H1 (cell line): Measurements from ENCODE around the gene SLC7A8. TPM values are rescaled to one million over a fixed set of nuclear protein-coding genes. Genes with fewer than 3 reads are reported as not detected.

ENCODE experiments used
- CTCF ChIA-PET: fragments of 300-600 bp; sonication (Branson Sonifier 250); formaldehyde crosslinking; loops from one replicate; lab custom pipeline; 2021; ENCODE audit not compliant: partially characterized antibody; lab: Charles Lee
- POLR2A ChIA-PET: fragments of 300-600 bp; sonication (Branson Sonifier 250); formaldehyde crosslinking; loops from one replicate; lab custom pipeline; 2021; ENCODE audit warnings: inconsistent platforms; ENCODE audit not compliant: partially characterized antibody; lab: Charles Lee
- DNase-seq, 2 experiments: peaks; one replicate each; pipeline versions ENCODE4 v3.0.0 to v3.0.0-alpha.2; 2010 to 2022; ENCODE audit warnings: low spot score in 2 of 2, low read depth in 1 of 2, mixed read lengths in 1 of 2
- FAIRE-seq: peaks from 2 replicates; lab custom pipeline; 2011; peaks lifted over from hg19 to GRCh38; lab: Jason Lieb, UNC
- H2AFZ ChIP-seq: 2 replicates; pipeline ENCODE4 v1.8.1; 2012; ENCODE audit warnings: low read length, inconsistent platforms
- H2AK5ac ChIP-seq: 2 replicates; pipeline ENCODE4 v1.6.1; 2013; ENCODE audit warnings: low read depth, low read length
- H2BK120ac ChIP-seq: replicated peaks from 2 replicates; pipeline ENCODE3; 2013; ENCODE audit warnings: low read depth, low read length, inconsistent platforms
- H2BK12ac ChIP-seq: 2 replicates; pipeline ENCODE4 v1.6.1; 2013; ENCODE audit warnings: low read depth, low read length
- H2BK15ac ChIP-seq: 2 replicates; pipeline ENCODE4 v1.6.1; 2013; ENCODE audit warnings: low read length
- H2BK20ac ChIP-seq: 2 replicates; pipeline ENCODE4 v1.6.1; 2013; ENCODE audit warnings: low read length
- H2BK5ac ChIP-seq: 2 replicates; pipeline ENCODE4 v1.6.1; 2013; ENCODE audit warnings: low read depth, low read length
- H3K14ac ChIP-seq: 2 replicates; pipeline ENCODE4 v1.6.1; 2013; ENCODE audit warnings: inconsistent platforms; ENCODE audit not compliant: insufficient read length
- H3K18ac ChIP-seq: 2 replicates; pipeline ENCODE4 v1.6.1; 2013; ENCODE audit warnings: low read length; ENCODE audit errors: extremely low read depth
- H3K23ac ChIP-seq: 2 replicates; pipeline ENCODE4 v1.6.1; 2013; ENCODE audit warnings: inconsistent platforms; ENCODE audit not compliant: insufficient read length
- H3K23me2 ChIP-seq: 2 replicates; pipeline ENCODE4 v1.6.1; 2013; ENCODE audit warnings: low read depth, low read length
- H3K27ac ChIP-seq: 2 replicates; pipeline ENCODE4 v1.6.1; 2011; ENCODE audit warnings: low read depth, low read length, inconsistent platforms
- H3K27me3 ChIP-seq, 4 experiments: replicated peaks in 1 of 4; 1 replicate in 1 of 4; 2 replicates in 3 of 4; pipeline versions ENCODE4 v1.6.1 to v1.8.1; 2011 to 2013; ENCODE audit warnings: low read length in 3 of 4, mild to moderate bottlenecking in 3 of 4, inconsistent platforms in 2 of 4, mixed read lengths in 2 of 4, moderate library complexity in 1 of 4; ENCODE audit not compliant: control insufficient read depth in 3 of 4, insufficient read depth in 3 of 4; ENCODE audit errors: extremely low read depth in 1 of 4
- H3K36me3 ChIP-seq, 4 experiments: 2 replicates each; pipeline versions ENCODE4 v1.6.1 to v1.8.1; 2011 to 2013; ENCODE audit warnings: mild to moderate bottlenecking in 4 of 4, low read length in 3 of 4, moderate library complexity in 2 of 4, control low read depth in 1 of 4, inconsistent platforms in 1 of 4; ENCODE audit not compliant: insufficient read depth in 4 of 4, control insufficient read depth in 2 of 4
- H3K4ac ChIP-seq: replicated peaks from 2 replicates; pipeline ENCODE3; 2013; ENCODE audit warnings: low read length, low read depth, mixed read lengths, inconsistent platforms; ENCODE audit not compliant: insufficient read length
- H3K4me1 ChIP-seq, 4 experiments: replicated peaks in 1 of 4; 1 replicate in 1 of 4; 2 replicates in 3 of 4; pipeline versions ENCODE4 v1.6.1 to v1.8.1; 2011 to 2013; ENCODE audit warnings: low read length in 3 of 4, inconsistent platforms in 2 of 4, mixed read lengths in 1 of 4; ENCODE audit not compliant: insufficient read depth in 4 of 4, control insufficient read depth in 3 of 4
- H3K4me2 ChIP-seq, 2 experiments: 2 replicates each; pipeline versions ENCODE4 v1.6.1 to v1.8.1; 2011 to 2013; ENCODE audit warnings: low read depth in 2 of 2, low read length in 2 of 2, control low read depth in 1 of 2, inconsistent platforms in 1 of 2, mild to moderate bottlenecking in 1 of 2; ENCODE audit not compliant: insufficient read depth in 1 of 2
- H3K4me3 ChIP-seq, 4 experiments: fragments of 200-600, 300-600 bp in 1 of 4; sonication (generic), shearing (Covaris generic), sonication (Bioruptor Twin) in 1 of 4; 2 replicates each; pipeline versions ENCODE4 v1.5.1 to v1.8.1; 2011 to 2016; ENCODE audit warnings: low read length in 4 of 4, low read depth in 3 of 4, control low read depth in 2 of 4, inconsistent platforms in 2 of 4, mild to moderate bottlenecking in 2 of 4, mixed read lengths in 1 of 4, moderate library complexity in 1 of 4; ENCODE audit not compliant: insufficient read depth in 2 of 4; ENCODE audit errors: extremely low read depth in 1 of 4
- H3K56ac ChIP-seq: replicated peaks from 2 replicates; pipeline ENCODE3; 2013; ENCODE audit warnings: low read depth, mild to moderate bottlenecking, mixed read lengths, low read length, inconsistent platforms; ENCODE audit not compliant: insufficient read length
- H3K79me1 ChIP-seq: 2 replicates; pipeline ENCODE4 v1.6.1; 2013; ENCODE audit warnings: low read depth, low read length, control low read depth
- H3K79me2 ChIP-seq, 2 experiments: 2 replicates each; pipeline versions ENCODE4 v1.6.1 to v1.8.1; 2012 to 2013; ENCODE audit warnings: low read length in 2 of 2, mild to moderate bottlenecking in 2 of 2, inconsistent platforms in 1 of 2; ENCODE audit not compliant: insufficient read depth in 2 of 2, control insufficient read depth in 1 of 2
- H3K9ac ChIP-seq, 4 experiments: replicated peaks in 1 of 4; 1 replicate in 1 of 4; 2 replicates in 3 of 4; pipeline versions ENCODE4 v1.6.1 to v1.8.1; 2011 to 2013; ENCODE audit warnings: low read depth in 3 of 4, low read length in 3 of 4, control low read depth in 2 of 4, mild to moderate bottlenecking in 2 of 4, moderate library complexity in 2 of 4, inconsistent platforms in 1 of 4; ENCODE audit errors: extremely low read depth in 1 of 4
- H3K9me3 ChIP-seq, 2 experiments: 2 replicates each; pipeline versions ENCODE4 v1.6.1 to v1.8.1; 2012 to 2013; ENCODE audit warnings: mild to moderate bottlenecking in 2 of 2, moderate library complexity in 2 of 2, control low read depth in 1 of 2, inconsistent platforms in 1 of 2, low read depth in 1 of 2, low read length in 1 of 2, mixed read lengths in 1 of 2; ENCODE audit not compliant: insufficient read depth in 2 of 2
- H4K20me1 ChIP-seq, 2 experiments: replicated peaks in 1 of 2; 2 replicates each; pipeline versions ENCODE3 to v1.8.1; 2011 to 2013; ENCODE audit warnings: inconsistent platforms in 2 of 2, low read length in 2 of 2, mild to moderate bottlenecking in 1 of 2; ENCODE audit not compliant: insufficient read depth in 2 of 2, control insufficient read depth in 1 of 2
- H4K5ac ChIP-seq: 2 replicates; pipeline ENCODE4 v1.6.1; 2013; ENCODE audit warnings: low read length, low read depth, mixed read lengths, inconsistent platforms; ENCODE audit not compliant: insufficient read length
- H4K8ac ChIP-seq: 2 replicates; pipeline ENCODE4 v1.8.0; 2013; ENCODE audit warnings: mild to moderate bottlenecking, moderate library complexity, low read length, inconsistent platforms; ENCODE audit not compliant: insufficient read depth; ENCODE audit errors: extremely low read depth
- H4K91ac ChIP-seq: replicated peaks from 2 replicates; pipeline ENCODE3; 2013; ENCODE audit warnings: low read length, mixed read lengths, inconsistent platforms; ENCODE audit not compliant: insufficient read length
- ATF3 ChIP-seq: IDR thresholded peaks from 2 replicates; pipeline ENCODE4 v1.6.1; 2011; ENCODE audit warnings: low read depth, mild to moderate bottlenecking, low read length; ENCODE audit not compliant: insufficient read depth
- BACH1 ChIP-seq: IDR thresholded peaks from 2 replicates; pipeline ENCODE4 v1.6.1; 2012; ENCODE audit warnings: low read length, improper control_type of control experiment
- KDM5A ChIP-seq: fragments of 200-600 bp; IDR thresholded peaks from 2 replicates; pipeline ENCODE4 v1.7.1; 2012; ENCODE audit warnings: mild to moderate bottlenecking, low read length, inconsistent platforms, mixed read lengths
- MAX ChIP-seq: IDR thresholded peaks from 2 replicates; pipeline ENCODE4 v1.6.1; 2012; ENCODE audit warnings: inconsistent platforms
- NRF1 ChIP-seq: IDR thresholded peaks from 2 replicates; pipeline ENCODE4 v1.6.1; 2011; ENCODE audit warnings: mild to moderate bottlenecking, low read depth, low read length, improper control_type of control experiment
- PHF8 ChIP-seq: fragments of 200-600 bp; sonication (generic); conservative IDR thresholded peaks from 2 replicates; pipeline ENCODE4 v1.7.1; 2012; ENCODE audit warnings: low read depth, mild to moderate bottlenecking, inconsistent platforms, low read length, moderate library complexity
- POU5F1 ChIP-seq: IDR thresholded peaks from 2 replicates; pipeline ENCODE4 v1.6.1; 2011; ENCODE audit warnings: low read depth, mild to moderate bottlenecking, low read length, moderate library complexity
- SRF ChIP-seq: IDR thresholded peaks from 2 replicates; pipeline ENCODE4 v1.6.1; 2011; ENCODE audit warnings: mild to moderate bottlenecking, low read depth, low read length, moderate library complexity
- TAF1 ChIP-seq: IDR thresholded peaks from 2 replicates; pipeline ENCODE4 v1.6.1; 2011; ENCODE audit warnings: mild to moderate bottlenecking, low read depth, low read length
- TAF7 ChIP-seq: optimal IDR thresholded peaks from 2 replicates; pipeline ENCODE3; 2011; ENCODE audit warnings: low read depth, mild to moderate bottlenecking, inconsistent platforms, low read length, moderate library complexity, borderline replicate concordance
- TEAD4 ChIP-seq: IDR thresholded peaks from 2 replicates; pipeline ENCODE4 v1.6.1; 2012; ENCODE audit warnings: low read depth, low read length, inconsistent platforms, mixed read lengths
- WGBS, 2 experiments: shearing (Covaris generic) in 1 of 2; methylation state at CpG; one replicate each; pipeline versions ENCODE4 v1.1.6 to v1.1.7; 2013 to 2015; ENCODE audit warnings: low lambda C conversion rate in 2 of 2, mixed read lengths in 2 of 2, inconsistent platforms in 1 of 2, low coverage in 1 of 2, missing lambda C conversion rate in 1 of 2; ENCODE audit not compliant: insufficient replicate concordance in 2 of 2, insufficient coverage in 1 of 2, insufficient read length in 1 of 2; ENCODE audit errors: extremely low coverage in 1 of 2, missing lambda C conversion rate in 1 of 2; 5-methylcytosine and 5-hydroxymethylcytosine counted together
- polyA plus RNA-seq, 7 experiments: library from polyadenylated mRNA; depleted of rRNA in 3 of 7; stranded (reverse) in 5 of 7; unstranded in 2 of 7; fragments of >200 nt in 5 of 7; fragments of 200-250 nt in 2 of 7; gene quantifications; 1 replicate in 5 of 7; 2 replicates in 1 of 7; 4 replicates in 1 of 7; pipeline versions ENCODE4 v1.2.1 to v1.2.3, GENCODE V29; 2011 to 2013; ENCODE audit warnings: missing spikeins in 2 of 7, mixed read lengths in 2 of 7
- total RNA-seq: library from RNA; stranded (reverse); fragmentation: NEBNext Ultra II Directional; extraction: Animal tissue kit (Norgen Biotek cat#: 25700); gene quantifications from 2 replicates; pipeline ENCODE4 v1.2.1, GENCODE V29; 2021

Gene SLC7A8
- total and polyA plus RNA-seq, 2 of the 8 experiments (the other 6 are each of a cell fraction or from before 2014, with no cell fraction given) = 182 to 204 TPM

DNA sequence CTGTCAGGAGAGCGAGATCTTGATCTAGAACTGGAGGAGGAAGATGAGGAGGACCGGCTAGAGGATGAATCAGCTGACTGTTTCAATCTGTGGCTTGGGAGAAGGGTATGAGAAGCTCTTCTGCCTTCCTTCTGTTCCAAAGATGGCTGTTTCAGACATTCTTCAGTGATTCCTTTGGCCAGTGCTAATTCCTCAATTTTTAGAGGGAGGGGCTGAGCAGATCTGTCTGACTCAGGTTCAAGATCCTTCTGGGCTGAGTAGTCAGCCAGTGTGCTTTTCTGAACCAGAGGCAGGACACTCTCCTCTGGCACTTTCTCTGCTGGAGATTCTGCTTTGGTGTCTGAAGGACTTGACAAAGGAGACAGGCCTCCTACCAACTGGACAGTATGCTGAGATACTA is 103.7 kb downstream of the SLC7A8 start:
- WGBS, 2 experiments = 90% methylated on average over 2 of the region's 2 CpGs; no CpG with 5 or more reads in 1 of the 2 experiments
- Histone ChIP-seq H2BK15ac (no peak overlapping the region), H3K36me3 (peaks cover 34 to 90% (median 67%) of the 10 kb centered on the region in 4 experiments), H3K18ac (no peak overlapping the region), H3K27me3 (no peaks in the 10 kb centered on the region), H3K79me1 (no peaks in the 10 kb centered on the region), H3K4me1 (no peaks in the 10 kb centered on the region), H3K23ac (no peak overlapping the region), H4K91ac (no peak overlapping the region), H4K20me1 (peaks cover 1 to 12% of the 10 kb centered on the region in 2 experiments), H2AFZ (no peak overlapping the region), H3K4me3 (no peak overlapping the region), H3K14ac (no peak overlapping the region), H4K8ac (no peak overlapping the region), H4K5ac (no peak overlapping the region), H3K27ac (no peak overlapping the region), H3K4me2 (no peak overlapping the region), H2BK12ac (no peak overlapping the region), H3K9ac (no peak overlapping the region), H2BK20ac (no peak overlapping the region), H3K9me3 (no peaks in the 10 kb centered on the region; a peak in 1 of 4 replicates), H2BK5ac (no peak overlapping the region), H3K56ac (no peak overlapping the region), H3K79me2 (peaks cover 4 to 10% of the 10 kb centered on the region in 2 experiments; a peak in 1 of 4 replicates), H2BK120ac (no peak overlapping the region), H3K23me2 (no peaks in the 10 kb centered on the region; the same call in 1 of the 2 replicates), H2AK5ac (no peak overlapping the region), H3K4ac (no peak overlapping the region)
- ChIA-PET CTCF (interaction anchor here (0.8 to 4.7 kb wide), 6 partner anchors 9 to 106 kb away, joined by 4 to 35 read pairs (median 4); no protein-coding TSS in a partner anchor), POLR2A (interaction anchor here (0.8 to 4.6 kb wide), 2 partner anchors 10 to 15 kb away, joined by 4 to 24 read pairs; partner anchors contain the start of genes ACIN1 and C14orf119)
- DNase-seq = no peak
- no peak for FAIRE-seq
- no peak for TF ChIP-seq NRF1
- no peak for TF ChIP-seq ATF3
- no peak for TF ChIP-seq SRF
- TF ChIP-seq PHF8 = no peak
- no peak for TF ChIP-seq MAX
- no peak for TF ChIP-seq BACH1
- no peak for TF ChIP-seq TAF1
- no peak for TF ChIP-seq KDM5A
- TF ChIP-seq TAF7 = no peak
- no peak for TF ChIP-seq TEAD4
- TF ChIP-seq POU5F1 = no peak
